Endometrial microvascular endothelial cells (primary cell): Measurements from ENCODE around the gene SSH2. TPM values are rescaled to one million over a fixed set of nuclear protein-coding genes. Genes with fewer than 3 reads are reported as not detected.

Source experiments
- in situ Hi-C: cut with HindIII; loops from 2 replicates; pipeline ENCODE4 v1.10.0; 2017; ENCODE audit warnings: low sequenced_read_pairs, low pct_unique_long_range_greater_than_20kb; ENCODE audit errors: inconsistent ontology term
- total RNA-seq: library from RNA; depleted of rRNA; stranded (reverse); fragments of >200 nt; gene quantifications from one replicate; pipeline ENCODE4 v1.2.3, GENCODE V29; 2015; ENCODE audit errors: inconsistent ontology term

Gene SSH2
- total RNA-seq, 1 donor from 2014 or later = 32.8 TPM

DNA sequence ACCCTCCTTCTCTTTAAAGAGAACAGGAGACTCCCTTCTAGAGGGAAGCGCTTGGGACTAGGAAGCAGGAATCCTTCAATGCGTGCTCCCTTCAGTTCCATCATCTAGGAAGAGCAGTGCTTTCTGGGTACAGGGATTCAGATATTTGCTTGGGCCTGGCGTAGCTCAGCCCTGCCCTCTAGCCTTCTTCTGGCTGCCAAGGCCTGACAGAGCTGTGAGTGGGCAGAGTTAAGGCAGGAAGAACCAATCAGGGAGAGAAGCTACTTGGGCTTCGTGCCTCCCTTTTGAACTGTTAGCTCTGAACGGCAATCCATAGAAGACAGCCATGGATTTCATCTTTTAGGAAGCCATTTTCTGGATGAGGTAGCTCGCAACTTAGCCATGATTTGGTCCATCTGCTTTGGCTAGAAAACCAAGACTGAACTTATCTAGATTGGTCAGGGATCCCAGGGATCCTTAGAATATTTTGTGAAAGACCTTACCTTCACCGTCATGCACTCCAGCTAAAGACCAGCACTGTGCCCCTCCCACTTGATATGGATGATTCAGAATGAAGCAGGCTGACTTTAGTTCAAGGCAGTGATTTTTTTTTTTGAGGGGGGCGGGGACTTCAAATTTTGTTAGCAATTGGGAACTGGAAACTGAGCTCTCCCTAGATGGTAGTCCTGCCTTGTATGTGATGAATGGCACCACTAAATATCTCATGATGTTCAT, 304.8 kb downstream of the SSH2 start:
- in situ Hi-C loops = no loop called here

- in situ Hi-C loops = no loop called here
Measured at GRCh38 chr17:29624586-29624985, 305.4 kb downstream of the SSH2 start.

- in situ Hi-C loops = no loop called here
Measured at GRCh38 chr17:29623283-29623647, 306.8 kb downstream of the SSH2 start.

DNA sequence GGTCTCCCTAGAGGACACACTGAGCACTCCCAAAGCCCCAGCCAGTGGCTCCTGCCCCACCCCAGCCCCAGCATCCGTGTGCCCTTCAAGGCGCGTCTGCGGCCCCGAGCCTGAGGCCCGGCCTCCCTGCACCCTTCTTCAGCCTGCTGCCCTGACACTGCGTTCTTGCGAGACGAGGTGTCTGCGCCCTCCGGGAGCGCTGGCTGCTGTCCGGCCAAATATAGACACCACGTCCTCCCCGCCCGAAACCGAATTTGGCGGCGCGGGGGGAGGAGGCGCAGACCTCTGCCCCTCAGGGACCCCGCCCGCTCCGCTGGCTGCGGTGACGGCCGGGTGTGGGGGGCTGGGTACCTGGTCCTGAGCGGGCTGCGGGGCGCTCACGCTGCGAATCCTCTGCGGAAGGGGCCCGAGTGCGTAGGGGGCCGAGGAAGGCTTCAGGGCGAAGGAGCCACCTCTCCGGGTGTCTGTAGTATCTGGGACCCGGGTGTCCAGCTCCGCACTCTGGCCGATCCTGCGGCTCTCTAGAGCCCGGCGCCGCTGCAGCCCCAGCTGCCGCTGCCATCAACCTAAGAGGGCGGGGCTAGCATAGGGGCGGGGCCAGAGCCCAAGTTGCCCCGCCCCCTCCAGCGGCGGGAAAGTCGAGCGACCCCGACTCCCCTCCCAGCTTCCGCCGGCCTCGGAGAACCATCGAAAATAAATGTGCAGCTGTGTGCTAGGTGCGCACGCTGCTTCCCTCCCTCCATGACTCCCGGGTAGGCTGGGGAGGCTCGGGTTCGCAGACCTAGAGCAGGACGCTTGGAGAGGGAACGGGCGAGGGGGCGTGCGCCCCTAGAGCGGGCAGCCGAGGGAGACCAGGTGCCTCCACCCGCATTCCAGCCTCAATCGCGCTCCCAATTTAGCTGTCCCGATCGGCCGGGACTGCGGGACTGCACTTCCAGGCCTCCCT, 307.4 kb downstream of the SSH2 start, which contains the start of gene CORO6:
Gene CORO6 (minus strand): TSS at position 576 of the 946 bp plus-strand sequence. CDS start 1,491 bp downstream, outside the sequence.
- in situ Hi-C loops = no loop called here

DNA sequence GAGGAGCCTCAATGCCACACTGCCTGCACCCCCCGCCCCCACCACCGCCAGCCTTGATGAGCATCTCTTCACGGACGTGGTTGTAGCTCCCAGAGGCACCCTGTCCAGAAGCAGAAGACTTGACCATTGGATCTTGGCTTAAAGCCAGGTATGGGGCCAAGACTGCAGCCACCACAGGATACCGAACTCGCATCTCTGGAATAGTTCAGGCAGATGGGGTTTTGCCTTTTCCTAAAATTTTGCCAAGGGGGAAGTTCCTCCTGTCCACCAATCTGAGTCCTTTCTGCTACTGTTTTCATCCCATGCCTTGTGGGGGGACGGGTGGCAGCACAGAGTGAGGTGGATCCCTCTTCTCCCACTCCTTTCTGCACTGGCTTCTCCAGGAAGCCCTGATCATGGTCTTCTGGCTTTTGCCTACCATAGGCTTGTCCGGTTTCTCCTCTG, 308.3 kb downstream of the SSH2 start:
- in situ Hi-C loops = no loop called here

GRCh38 chr17:29620779-29621500, 309.1 kb downstream of the SSH2 start:
- in situ Hi-C loops = no loop called here

- in situ Hi-C loops = no loop called here
Measured at GRCh38 chr17:29620271-29620670, 309.8 kb downstream of the SSH2 start.

DNA sequence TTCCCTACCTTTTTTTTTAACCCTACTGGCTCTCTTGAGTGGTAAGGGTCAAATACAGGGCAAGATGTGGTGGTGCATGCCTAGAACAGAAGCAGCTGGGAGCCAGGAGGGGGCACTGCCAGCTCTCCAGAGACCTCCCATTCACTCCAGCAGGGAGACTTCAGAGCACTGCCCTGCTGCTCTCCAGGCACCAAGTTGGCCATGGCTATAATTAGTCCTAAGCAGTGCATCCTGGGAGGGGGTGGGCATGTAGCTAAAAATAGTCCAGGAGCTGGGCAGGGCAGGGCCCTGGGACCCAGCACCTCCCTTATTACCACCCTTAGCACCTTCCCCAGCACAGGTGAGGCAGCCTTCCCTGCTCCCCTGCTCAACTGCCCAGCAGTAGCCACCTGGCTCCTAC, 310.8 kb downstream of the SSH2 start:
- in situ Hi-C loops = no loop called here

- in situ Hi-C loops = no loop called here
Measured at GRCh38 chr17:29618272-29619065, 311.6 kb downstream of the SSH2 start.

- in situ Hi-C loops = no loop called here
Measured at GRCh38 chr17:29617481-29618271, 312.4 kb downstream of the SSH2 start.

DNA sequence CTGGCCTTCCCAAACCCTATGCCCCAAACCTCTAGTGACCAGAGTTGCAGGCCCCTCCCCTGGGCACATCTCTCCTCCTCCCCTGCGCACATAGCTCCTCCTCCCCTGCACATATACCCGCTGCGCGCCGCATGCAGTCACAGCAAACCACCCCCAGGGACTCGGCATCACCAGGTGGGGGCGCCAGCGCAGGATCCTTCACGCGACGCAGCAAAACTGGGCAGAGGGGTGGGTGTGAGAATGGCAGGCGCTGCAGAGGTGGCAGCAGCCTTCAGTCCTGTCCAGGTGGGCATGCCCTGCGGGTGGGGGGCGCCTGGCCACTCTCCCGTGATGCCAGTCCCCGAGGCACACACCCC, 312.9 kb downstream of the SSH2 start:
- in situ Hi-C loops = no loop called here

DNA sequence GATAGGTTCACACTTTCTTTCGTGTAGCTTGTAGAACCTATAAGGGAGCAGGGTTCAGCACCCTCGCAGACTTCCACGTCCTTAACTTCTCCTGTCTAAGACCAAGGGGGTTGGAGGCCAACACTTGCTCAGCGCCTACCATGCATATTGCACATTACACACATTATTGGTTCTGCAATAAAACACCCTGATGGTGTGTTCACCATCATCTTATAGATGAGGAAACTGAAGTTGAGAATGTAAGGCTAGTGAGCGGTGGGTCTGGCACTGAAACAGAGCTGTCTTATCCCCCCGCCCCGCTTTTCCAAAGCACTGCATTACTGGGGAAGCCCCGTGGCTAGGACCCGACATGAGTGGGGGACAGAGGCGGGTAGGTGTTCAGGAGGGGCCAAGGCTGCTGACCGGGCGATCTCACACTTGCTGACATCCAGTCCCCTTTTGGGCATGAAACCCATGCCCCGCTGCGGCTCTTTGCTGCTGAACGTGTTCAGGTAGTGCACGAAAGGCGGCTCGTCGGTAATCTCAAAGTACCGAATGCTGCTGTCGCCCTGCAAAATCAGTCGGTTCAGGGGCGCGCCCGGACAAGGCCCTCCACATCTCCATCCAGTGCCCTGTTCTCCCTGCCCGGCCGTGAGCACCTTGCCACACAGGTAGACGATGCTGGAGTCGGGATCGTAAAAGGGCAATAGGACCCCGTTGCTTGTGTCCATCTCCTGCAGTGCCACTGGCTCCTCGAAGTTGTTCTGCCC, 313.6 kb downstream of the SSH2 start:
- in situ Hi-C loops = no loop called here

DNA sequence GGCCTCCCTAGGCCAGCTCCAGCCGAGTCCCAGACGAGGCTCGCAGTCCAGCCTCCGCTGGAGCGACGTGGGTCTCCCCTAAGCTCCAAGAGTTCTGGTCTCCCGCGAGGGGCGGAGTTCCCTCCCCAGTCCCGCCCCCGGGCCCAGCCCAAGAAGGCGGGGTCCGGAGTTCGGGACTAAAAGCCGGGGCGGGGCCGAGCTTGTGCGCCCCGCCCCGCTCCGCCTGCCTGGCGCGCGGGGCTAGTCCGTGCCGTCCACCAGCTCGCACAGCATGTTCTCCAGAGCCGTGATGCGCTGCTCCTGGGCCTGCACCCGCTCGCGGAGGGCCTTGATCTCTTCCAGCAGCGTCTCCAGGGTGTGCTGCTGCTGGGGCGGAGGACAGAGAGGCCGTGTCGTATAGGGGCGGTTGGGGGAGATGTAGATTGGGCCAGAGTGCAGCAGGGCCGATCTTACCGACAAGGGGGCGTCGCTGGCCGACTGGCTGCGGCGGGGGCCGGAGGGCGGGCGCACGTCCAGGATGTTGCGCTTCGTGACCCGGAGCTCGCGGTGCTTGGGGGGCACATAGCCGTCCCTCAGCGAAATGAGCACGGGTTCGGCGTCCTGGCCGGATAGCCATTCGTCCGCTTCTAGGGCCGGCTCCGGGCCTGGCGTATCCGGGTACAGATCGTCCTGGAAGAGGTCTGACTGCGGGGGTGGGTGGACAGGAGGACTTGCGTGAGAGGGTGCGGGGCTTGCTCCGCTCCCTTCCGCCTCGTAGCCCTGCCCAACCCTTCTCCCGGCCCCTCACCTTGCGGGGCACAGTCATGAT, 314.3 kb downstream of the SSH2 start:
- in situ Hi-C loops = no loop called here

- in situ Hi-C loops = no loop called here
Measured at GRCh38 chr17:29615048-29615385, 315.0 kb downstream of the SSH2 start.

GRCh38 chr17:29614349-29615047, 315.5 kb downstream of the SSH2 start:
- in situ Hi-C loops = no loop called here

GRCh38 chr17:29613856-29614255, 316.2 kb downstream of the SSH2 start:
- in situ Hi-C loops = no loop called here
